Spleen (tissue), 11 donors: ENCODE measurements around the gene MYLK4. TPM values are rescaled to one million over a fixed set of nuclear protein-coding genes. Genes with fewer than 3 reads are reported as not detected.

Experiments
- DNase-seq: peaks from one replicate; pipeline ENCODE4 v3.0.0-alpha.2; 2020
- H3K27ac ChIP-seq, 8 donors: fragments of 200-600 bp; sonication (generic) in 7 of 8; 1 replicate in 4 of 8; 2 replicates in 4 of 8; pipeline versions ENCODE4 v1.5.0 to v1.8.0; 2016 to 2021; ENCODE audit warnings: inconsistent platforms in 4 of 8, mild to moderate bottlenecking in 4 of 8, moderate library complexity in 1 of 8
- H3K27me3 ChIP-seq, 7 donors: fragments of 200-600 bp; sonication (generic) in 6 of 7; replicated peaks in 1 of 7; 1 replicate in 4 of 7; 2 replicates in 3 of 7; pipeline versions ENCODE4 v1.5.0 to v1.8.0; 2016 to 2021; ENCODE audit warnings: inconsistent platforms in 3 of 7, mild to moderate bottlenecking in 1 of 7
- H3K36me3 ChIP-seq, 6 donors: fragments of 200-600 bp; sonication (generic) in 5 of 6; 1 replicate in 4 of 6; 2 replicates in 2 of 6; pipeline versions ENCODE4 v1.5.0 to v1.8.0; 2016 to 2021; ENCODE audit warnings: inconsistent platforms in 2 of 6
- H3K4me1 ChIP-seq, 6 donors: fragments of 200-600 bp; sonication (generic) in 5 of 6; 1 replicate in 3 of 6; 2 replicates in 3 of 6; pipeline versions ENCODE4 v1.5.0 to v1.8.0; 2016 to 2021; ENCODE audit warnings: inconsistent platforms in 3 of 6
- H3K4me3 ChIP-seq, 8 donors: fragments of 200-600 bp; sonication (generic) in 7 of 8; 1 replicate in 4 of 8; 2 replicates in 4 of 8; pipeline versions ENCODE4 v1.5.0 to v1.8.0; 2016 to 2021; ENCODE audit warnings: inconsistent platforms in 4 of 8, mild to moderate bottlenecking in 4 of 8, moderate library complexity in 2 of 8
- H3K9me3 ChIP-seq, 8 donors: fragments of 200-600 bp; sonication (generic) in 7 of 8; 1 replicate in 4 of 8; 2 replicates in 4 of 8; pipeline versions ENCODE4 v1.5.0 to v1.8.0; 2016 to 2021; ENCODE audit warnings: inconsistent platforms in 4 of 8
- CTCF ChIP-seq, 11 experiments: fragments of 200-600 bp in 7 of 11; fragments of 450-650 bp in 4 of 11; sonication (generic) in 4 of 11; IDR thresholded peaks in 8 of 11; conservative IDR thresholded peaks in 3 of 11; 1 replicate in 7 of 11; 2 replicates in 4 of 11; pipeline versions ENCODE4 v1.4.0 to v1.8.0; 2016 to 2021; ENCODE audit warnings: antibody characterized with exemption in 11 of 11, inconsistent platforms in 4 of 11, mild to moderate bottlenecking in 1 of 11
- POLR2A ChIP-seq, 3 donors: fragments of 450-650 bp; IDR thresholded peaks; one replicate each; pipeline ENCODE4 v1.5.1; 2017; ENCODE audit warnings: antibody characterized with exemption in 3 of 3, mild to moderate bottlenecking in 1 of 3
- POLR2AphosphoS5 ChIP-seq, 3 donors: sonication (generic); formaldehyde crosslinking; IDR thresholded peaks; one replicate each; pipeline ENCODE4 v1.5.1; 2017; ENCODE audit warnings: antibody characterized with exemption in 3 of 3
- WGBS, 5 donors: extraction: QIAGEN DNeasy Blood & Tissue Kit in 3 of 5; methylation state at CpG; one replicate each; pipeline versions ENCODE4 v1.1.5 to v1.1.7; 2013 to 2018; 5-methylcytosine and 5-hydroxymethylcytosine counted together
- intact Hi-C: fragments of 100-400 bp; cut with DNase I; formaldehyde crosslinking; loops from one replicate; pipeline ENCODE4 v1.15.0; 2023; ENCODE audit warnings: low total_unique reads
- polyA plus RNA-seq, 3 donors: library from polyadenylated mRNA; stranded (reverse); fragments of 200-250 nt; gene quantifications; one replicate each; pipeline ENCODE4 v1.2.1, GENCODE V29; 2013
- total RNA-seq, 7 donors: library from RNA; depleted of rRNA in 3 of 7; stranded (reverse); fragments of >200 nt in 3 of 7; fragmentation: NEBNext Ultra II Directional in 4 of 7; extraction: Animal tissue kit (Norgen Biotek cat#: 25700) in 4 of 7; gene quantifications; one replicate each; pipeline versions ENCODE4 v1.1.0 to v1.2.1, GENCODE V29; 2016 to 2021
- donor health status: healthy with polysubstance abuse.
- donor health status: DM: no; HTN: no; CAD: no; lungs with moderate emphysema.
- donor health status: DM: no; HTN: no; CAD: no.
- donor health status: Bipolar disorder and iron deficiency.
- donor health status: healthy.
- donor health status: DM: no; HTN: no; CAD: no.
- donor health status: DM: yes; HTN: yes; CAD: no.

MYLK4 gene
- total and polyA plus RNA-seq, 10 donors: 0.21 to 1.9 (median 0.76) TPM

- Histone ChIP-seq H3K9me3 (no peaks in the 10 kb centered on the region), H3K27ac (no peak overlapping the region), H3K4me3 (no peak overlapping the region), H3K27me3 (peaks cover 0 to 44% (median 7%) of the 10 kb centered on the region in 7 donors), H3K36me3 (no peaks in the 10 kb centered on the region), H3K4me1 (peaks cover 0 to 3% (median 0%) of the 10 kb centered on the region in 6 donors)
- DNase-seq: no peak
- TF ChIP-seq POLR2AphosphoS5 (IDR thresholded peaks at IDR 0.05) (no peak), CTCF (IDR thresholded peaks at IDR 0.05 in 8 of 11, conservative IDR thresholded peaks at IDR 0.05 in 3 of 11) (no peak), POLR2A (IDR thresholded peaks at IDR 0.05) (no peak)
- intact Hi-C loops: no loop called here
- 65 to 81% (median 72%) methylated on average over 10 of the region's 10 CpGs for WGBS, 5 donors
Measured at GRCh38 chr6:2623295-2623694, 127.4 kb downstream of the MYLK4 start.

DNA sequence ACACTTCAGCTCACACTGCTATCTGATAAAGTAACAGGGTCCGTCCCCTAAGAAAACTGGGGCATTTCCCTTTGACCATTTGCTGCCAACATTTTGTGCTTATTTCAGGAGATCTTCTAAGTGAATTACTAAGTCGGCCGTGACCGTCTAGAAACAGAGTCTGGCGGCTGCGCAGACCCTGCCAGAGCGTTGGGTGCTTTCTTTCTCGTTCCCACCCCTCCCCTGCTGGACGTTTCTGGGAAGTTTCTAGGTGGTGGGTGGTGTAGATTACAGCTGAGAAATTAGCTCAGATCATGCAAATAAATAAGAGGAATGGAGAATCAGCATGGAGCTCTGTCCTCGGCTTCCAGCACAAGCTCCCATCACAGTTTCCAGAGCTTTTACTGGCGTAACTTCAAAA lies 128.1 kb downstream of the MYLK4 start:
- H3K4me1 ChIP-seq: peaks cover 0 to 3% (median 0%) of the 10 kb centered on the region in 6 donors
- no peaks in the 10 kb centered on the region for H3K36me3 ChIP-seq
- no peak overlapping the region for H3K27ac ChIP-seq
- H3K9me3 ChIP-seq: no peaks in the 10 kb centered on the region
- no peak for DNase-seq
- TF ChIP-seq POLR2A (IDR thresholded peaks at IDR 0.05) (no peak), CTCF (IDR thresholded peaks at IDR 0.05 in 8 of 11, conservative IDR thresholded peaks at IDR 0.05 in 3 of 11) (no peak), POLR2AphosphoS5 (IDR thresholded peaks at IDR 0.05) (no peak)
- H3K27me3 ChIP-seq: peaks cover 0 to 38% (median 7%) of the 10 kb centered on the region in 7 donors
- 85 to 90% (median 88%) methylated on average over 11 of the region's 11 CpGs for WGBS, 5 donors
- intact Hi-C loops: no loop called here
- H3K4me3 ChIP-seq: no peak overlapping the region

- no peak for DNase-seq
- Histone ChIP-seq H3K27ac (no peak overlapping the region), H3K4me3 (no peak overlapping the region), H3K4me1 (no peaks in the 10 kb centered on the region), H3K9me3 (no peaks in the 10 kb centered on the region), H3K27me3 (peaks cover 0 to 36% (median 7%) of the 10 kb centered on the region in 7 donors), H3K36me3 (no peaks in the 10 kb centered on the region)
- intact Hi-C loops: no loop called here
- TF ChIP-seq CTCF (IDR thresholded peaks at IDR 0.05 in 8 of 11, conservative IDR thresholded peaks at IDR 0.05 in 3 of 11) (no peak), POLR2A (IDR thresholded peaks at IDR 0.05) (no peak), POLR2AphosphoS5 (IDR thresholded peaks at IDR 0.05) (no peak)
- 84 to 92% (median 88%) methylated on average over 9 of the region's 9 CpGs for WGBS, 5 donors
Measured at GRCh38 chr6:2619651-2620050, 131.1 kb downstream of the MYLK4 start.

GRCh38 chr6:2617729-2618128 lies 133.0 kb downstream of the MYLK4 start:
- intact Hi-C loops: no loop called here
- no peaks in the 10 kb centered on the region for H3K36me3 ChIP-seq
- WGBS, 5 donors: 64 to 90% (median 78%) methylated on average over 4 of the region's 4 CpGs
- no peak overlapping the region for H3K27ac ChIP-seq
- H3K4me1 ChIP-seq: no peaks in the 10 kb centered on the region
- H3K4me3 ChIP-seq: no peak overlapping the region
- TF ChIP-seq CTCF (IDR thresholded peaks at IDR 0.05 in 8 of 11, conservative IDR thresholded peaks at IDR 0.05 in 3 of 11) (no peak), POLR2AphosphoS5 (IDR thresholded peaks at IDR 0.05) (no peak), POLR2A (IDR thresholded peaks at IDR 0.05) (no peak)
- peaks cover 0 to 17% (median 0%) of the 10 kb centered on the region in 7 donors for H3K27me3 ChIP-seq
- no peak for DNase-seq
- H3K9me3 ChIP-seq: peaks cover 0 to 6% (median 0%) of the 10 kb centered on the region in 8 donors
